Astrocyte (in vitro differentiated cells and primary cell): ENCODE measurements around the gene ZNF283. TPM values are rescaled to one million over a fixed set of nuclear protein-coding genes. Genes with fewer than 3 reads are reported as not detected.

ENCODE experiments used
- DNase-seq: peaks from one replicate; pipeline ENCODE4 v3.0.0-alpha.2; 2010; ENCODE audit warnings: low read depth
- FAIRE-seq: peaks from 2 replicates; lab custom pipeline; 2011; peaks lifted over from hg19 to GRCh38; lab: Jason Lieb, UNC
- H2AFZ ChIP-seq: 2 replicates; pipeline ENCODE4 v1.6.0; 2012; ENCODE audit warnings: low read depth, low read length, inconsistent platforms
- H3K27ac ChIP-seq: 2 replicates; pipeline ENCODE4 v1.5.1; 2011; ENCODE audit warnings: low read depth, low read length, inconsistent platforms
- H3K27me3 ChIP-seq: 2 replicates; pipeline ENCODE4 v1.6.0; 2011; ENCODE audit warnings: low read length, inconsistent platforms; ENCODE audit not compliant: insufficient read depth
- H3K36me3 ChIP-seq: 2 replicates; pipeline ENCODE4 v1.5.1; 2011; ENCODE audit warnings: low read length, inconsistent platforms; ENCODE audit not compliant: insufficient read depth
- H3K4me1 ChIP-seq: 2 replicates; pipeline ENCODE4 v1.5.1; 2011; ENCODE audit warnings: low read length, inconsistent platforms; ENCODE audit not compliant: insufficient read depth
- H3K4me2 ChIP-seq: 2 replicates; pipeline ENCODE4 v1.6.0; 2012; ENCODE audit warnings: low read length, inconsistent platforms
- H3K4me3 ChIP-seq: 2 replicates; pipeline ENCODE4 v1.5.1; 2011; ENCODE audit warnings: low read depth, mild to moderate bottlenecking, low read length, inconsistent platforms; ENCODE audit not compliant: insufficient read depth
- H3K79me2 ChIP-seq: 2 replicates; pipeline ENCODE4 v1.6.0; 2012; ENCODE audit warnings: mild to moderate bottlenecking, low read length, inconsistent platforms; ENCODE audit not compliant: insufficient read depth
- H3K9ac ChIP-seq: 2 replicates; pipeline ENCODE4 v1.6.0; 2012; ENCODE audit warnings: mild to moderate bottlenecking, low read length, inconsistent platforms
- H3K9me3 ChIP-seq: 2 replicates; pipeline ENCODE4 v1.5.1; 2012; ENCODE audit warnings: low read depth, mild to moderate bottlenecking, low read length, inconsistent platforms; ENCODE audit not compliant: insufficient read depth
- H4K20me1 ChIP-seq: 2 replicates; pipeline ENCODE4 v1.6.0; 2012; ENCODE audit warnings: low read length, inconsistent platforms; ENCODE audit not compliant: insufficient read depth
- H3K27ac Mint-ChIP-seq: one replicate; pipeline ENCODE4 v1.8.0; 2021; ENCODE audit warnings: mild to moderate bottlenecking, mixed read lengths; ENCODE audit not compliant: unreplicated experiment
- H3K27me3 Mint-ChIP-seq: one replicate; pipeline ENCODE4 v1.8.0; 2021; ENCODE audit warnings: low read depth, mixed read lengths; ENCODE audit not compliant: unreplicated experiment
- H3K36me3 Mint-ChIP-seq: one replicate; pipeline ENCODE4 v1.8.0; 2021; ENCODE audit warnings: low read depth, mixed read lengths; ENCODE audit not compliant: unreplicated experiment
- H3K4me1 Mint-ChIP-seq: one replicate; pipeline ENCODE4 v1.8.0; 2021; ENCODE audit warnings: low read depth, mixed read lengths; ENCODE audit not compliant: unreplicated experiment
- H3K4me3 Mint-ChIP-seq: one replicate; pipeline ENCODE4 v1.8.0; 2021; ENCODE audit warnings: mild to moderate bottlenecking, moderate library complexity, mixed read lengths; ENCODE audit not compliant: unreplicated experiment
- H3K9me3 Mint-ChIP-seq: one replicate; pipeline ENCODE4 v1.8.0; 2021; ENCODE audit warnings: mild to moderate bottlenecking, mixed read lengths; ENCODE audit not compliant: unreplicated experiment
- EZH2 ChIP-seq: IDR thresholded peaks from 2 replicates; pipeline ENCODE4 v1.6.1; 2012; ENCODE audit warnings: mild to moderate bottlenecking, low read length, inconsistent platforms; ENCODE audit not compliant: insufficient read depth
- total RNA-seq: library from RNA; stranded (reverse); gene quantifications from 2 replicates; pipeline ENCODE4 v1.2.1, GENCODE V29; 2021
- TF ChIP-seq, protein P1 (sequence below): IDR thresholded peaks from 2 replicates; pipeline ENCODE4 v1.5.1; 2011; ENCODE audit warnings: low read depth, mild to moderate bottlenecking, inconsistent platforms, low read length, moderate library complexity; ENCODE audit not compliant: insufficient read depth

ZNF283 gene
- total RNA-seq, 1 donor from 2014 or later = 10.1 TPM

- no peaks in the 10 kb centered on the region for H3K4me1 ChIP-seq
- H3K36me3 ChIP-seq = no peaks in the 10 kb centered on the region
- H2AFZ ChIP-seq = no peak overlapping the region
- no peaks in the 10 kb centered on the region for H4K20me1 ChIP-seq
- no peaks in the 10 kb centered on the region for H3K27me3 ChIP-seq
- H3K27ac ChIP-seq = no peak overlapping the region
- FAIRE-seq = no peak
- Mint-ChIP-seq H3K4me1 (no peaks in the 10 kb centered on the region), H3K9me3 (peaks cover 51% of the 10 kb centered on the region), H3K27ac (no peak overlapping the region), H3K36me3 (peaks cover 32% of the 10 kb centered on the region), H3K27me3 (no peaks in the 10 kb centered on the region), H3K4me3 (no peak overlapping the region)
- no peak for DNase-seq
- H3K4me3 ChIP-seq = no peak overlapping the region
- no peak overlapping the region for H3K4me2 ChIP-seq
- peaks cover 12% of the 10 kb centered on the region for H3K9me3 ChIP-seq
- no peak overlapping the region for H3K9ac ChIP-seq
- no peaks in the 10 kb centered on the region for H3K79me2 ChIP-seq
- TF ChIP-seq EZH2 = no peak
- TF ChIP-seq, protein P1, sequence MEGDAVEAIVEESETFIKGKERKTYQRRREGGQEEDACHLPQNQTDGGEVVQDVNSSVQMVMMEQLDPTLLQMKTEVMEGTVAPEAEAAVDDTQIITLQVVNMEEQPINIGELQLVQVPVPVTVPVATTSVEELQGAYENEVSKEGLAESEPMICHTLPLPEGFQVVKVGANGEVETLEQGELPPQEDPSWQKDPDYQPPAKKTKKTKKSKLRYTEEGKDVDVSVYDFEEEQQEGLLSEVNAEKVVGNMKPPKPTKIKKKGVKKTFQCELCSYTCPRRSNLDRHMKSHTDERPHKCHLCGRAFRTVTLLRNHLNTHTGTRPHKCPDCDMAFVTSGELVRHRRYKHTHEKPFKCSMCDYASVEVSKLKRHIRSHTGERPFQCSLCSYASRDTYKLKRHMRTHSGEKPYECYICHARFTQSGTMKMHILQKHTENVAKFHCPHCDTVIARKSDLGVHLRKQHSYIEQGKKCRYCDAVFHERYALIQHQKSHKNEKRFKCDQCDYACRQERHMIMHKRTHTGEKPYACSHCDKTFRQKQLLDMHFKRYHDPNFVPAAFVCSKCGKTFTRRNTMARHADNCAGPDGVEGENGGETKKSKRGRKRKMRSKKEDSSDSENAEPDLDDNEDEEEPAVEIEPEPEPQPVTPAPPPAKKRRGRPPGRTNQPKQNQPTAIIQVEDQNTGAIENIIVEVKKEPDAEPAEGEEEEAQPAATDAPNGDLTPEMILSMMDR = no peak
Observed at GRCh38 chr19:43880483-43880882, 53.4 kb downstream of the ZNF283 start.

- FAIRE-seq (no peak), DNase-seq (no peak)
- Mint-ChIP-seq H3K27ac (no peak within 1 kb of the TSS), H3K27me3 (no peaks in the 10 kb centered on the region), H3K36me3 (peaks cover 20% of the 10 kb centered on the region), H3K9me3 (peaks cover 42% of the 10 kb centered on the region), H3K4me1 (no peaks in the 10 kb centered on the region), H3K4me3 (no peak within 1 kb of the TSS)
- H3K36me3 ChIP-seq = no peaks in the 10 kb centered on the region
- no peaks in the 10 kb centered on the region for H4K20me1 ChIP-seq
- H3K4me1 ChIP-seq = no peaks in the 10 kb centered on the region
- no peaks in the 10 kb centered on the region for H3K27me3 ChIP-seq
- no peaks in the 10 kb centered on the region for H3K79me2 ChIP-seq
- no peak within 1 kb of the TSS for H3K4me2 ChIP-seq
- no peak within 1 kb of the TSS for H2AFZ ChIP-seq
- no peak within 1 kb of the TSS for H3K9ac ChIP-seq
- no peak within 1 kb of the TSS for H3K27ac ChIP-seq
- no peak within 1 kb of the TSS for H3K4me3 ChIP-seq
- no peak for TF ChIP-seq EZH2
- TF ChIP-seq, protein P1 = no peak
- H3K9me3 ChIP-seq = peaks cover 6% of the 10 kb centered on the region
Observed at GRCh38 chr19:43883864-43884263, 56.7 kb downstream of the ZNF283 start, which contains the start of gene ZNF404. Gene ZNF404 (minus strand): TSS chr19:43883964.

GRCh38 chr19:43895727-43896308, 68.7 kb downstream of the ZNF283 start:
- no peak overlapping the region for H3K4me2 ChIP-seq
- peaks cover 20% of the 10 kb centered on the region for H3K36me3 Mint-ChIP-seq
- no peaks in the 10 kb centered on the region for H3K4me1 ChIP-seq
- no peaks in the 10 kb centered on the region for H3K27me3 ChIP-seq
- H3K4me3 Mint-ChIP-seq = no peak overlapping the region
- no peaks in the 10 kb centered on the region for H4K20me1 ChIP-seq
- TF ChIP-seq, protein P1 = no peak
- no peak for TF ChIP-seq EZH2
- no peaks in the 10 kb centered on the region for H3K4me1 Mint-ChIP-seq
- peaks cover 3% of the 10 kb centered on the region for H3K9me3 ChIP-seq
- H3K4me3 ChIP-seq = no peak overlapping the region
- no peak overlapping the region for H3K27ac ChIP-seq
- H3K27me3 Mint-ChIP-seq = no peaks in the 10 kb centered on the region
- FAIRE-seq (no peak), DNase-seq (no peak)
- H3K36me3 ChIP-seq = no peaks in the 10 kb centered on the region
- H3K79me2 ChIP-seq = no peaks in the 10 kb centered on the region
- H3K9me3 Mint-ChIP-seq = peaks cover 1% of the 10 kb centered on the region
- H3K27ac Mint-ChIP-seq = no peak overlapping the region
- no peak overlapping the region for H3K9ac ChIP-seq
- no peak overlapping the region for H2AFZ ChIP-seq
